ENCODE results near the gene FOXG1. TPM values are rescaled to one million over a fixed set of nuclear protein-coding genes. Genes with fewer than 3 reads are reported as not detected.
A peak's percentile ranks its signal among the peaks of the same experiment; 100 is the strongest.

The FOXG1 gene
- polyA plus RNA-seq, 1 donor (not counting 4 experiments of a cell fraction or from before 2014, with no cell fraction given), result not detected

DNA sequence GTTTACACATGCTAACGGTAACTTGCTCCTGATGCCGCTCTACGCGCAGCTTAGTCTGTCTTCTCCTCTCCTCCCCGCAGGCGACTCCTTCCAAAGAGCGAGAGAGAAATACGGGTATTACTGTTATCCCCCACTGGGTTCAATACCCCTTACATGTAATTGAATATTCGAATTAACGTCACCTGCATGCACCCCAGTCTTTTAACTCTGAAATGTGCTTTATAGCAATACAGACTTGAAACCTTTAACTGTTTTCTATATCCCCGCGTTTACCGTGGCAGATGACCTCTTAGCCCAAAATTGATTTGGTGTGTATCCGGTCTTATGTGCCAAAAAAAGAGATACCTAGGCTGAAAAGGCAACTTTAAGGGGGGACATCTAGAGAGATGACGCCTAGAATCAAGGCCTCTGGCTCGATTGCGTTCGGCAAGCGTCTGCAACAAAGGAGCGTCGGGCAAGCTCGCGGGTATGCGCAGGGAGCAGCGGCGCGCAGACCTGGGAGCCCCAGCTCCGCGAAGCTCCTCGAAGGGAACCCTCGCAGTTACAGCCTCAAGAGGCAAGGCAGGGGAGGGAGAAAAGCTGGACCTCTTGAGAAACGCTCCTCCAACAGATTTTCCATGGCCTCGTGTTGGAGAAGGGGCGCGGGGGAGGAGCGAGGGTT lies 6.8 kb upstream of the FOXG1 start:
- Histone ChIP-seq H3K9me1 (ENCODE audit: control insufficient read depth, extremely low read depth, insufficient read depth, low read length) (no peaks in the 10 kb centered on the region), H3K4me1 (ENCODE audit: control insufficient read depth, extremely low read depth, insufficient read depth, low read length) (peaks cover 7% of the 10 kb centered on the region), H4K20me1 (ENCODE audit: control insufficient read depth, extremely low read depth, insufficient read depth, low read length) (peaks cover 5% of the 10 kb centered on the region), H3K4me3 (ENCODE audit: control insufficient read depth in 2 of 3, extremely low read depth in 1 of 3, insufficient read depth in 2 of 3, low read depth in 1 of 3, low read length in 3 of 3) (no peak overlapping the region), H3K27ac (ENCODE audit: control insufficient read depth, insufficient read depth, low read length) (no peak overlapping the region), H3K9ac (ENCODE audit: control insufficient read depth, extremely low read depth, insufficient read depth, low read length) (no peak overlapping the region), H3K36me3 (ENCODE audit: control insufficient read depth in 2 of 2, extremely low read depth in 1 of 2, insufficient read depth in 2 of 2, low read length in 2 of 2) (no peaks in the 10 kb centered on the region), H3K4me2 (ENCODE audit: control insufficient read depth, extremely low read depth, insufficient read depth, low read depth, low read length) (no peak overlapping the region), H3K27me3 (ENCODE audit: control insufficient read depth, extremely low read depth, insufficient read depth, low read length) (peaks cover 92% of the 10 kb centered on the region), H3K79me2 (ENCODE audit: control insufficient read depth, insufficient read depth, low read length) (no peaks in the 10 kb centered on the region), H3K9me3 (ENCODE audit: control insufficient read depth, low read depth, low read length) (no peaks in the 10 kb centered on the region), H2AFZ (ENCODE audit: control insufficient read depth, low read length) (no peak overlapping the region)
- no peak for DNase-seq (ENCODE audit: low read depth, low spot score)
- peak; percentile 11 for TF ChIP-seq EZH2 (IDR thresholded peaks at IDR 0.05; ENCODE audit: low read length)
- TF ChIP-seq, protein P1, sequence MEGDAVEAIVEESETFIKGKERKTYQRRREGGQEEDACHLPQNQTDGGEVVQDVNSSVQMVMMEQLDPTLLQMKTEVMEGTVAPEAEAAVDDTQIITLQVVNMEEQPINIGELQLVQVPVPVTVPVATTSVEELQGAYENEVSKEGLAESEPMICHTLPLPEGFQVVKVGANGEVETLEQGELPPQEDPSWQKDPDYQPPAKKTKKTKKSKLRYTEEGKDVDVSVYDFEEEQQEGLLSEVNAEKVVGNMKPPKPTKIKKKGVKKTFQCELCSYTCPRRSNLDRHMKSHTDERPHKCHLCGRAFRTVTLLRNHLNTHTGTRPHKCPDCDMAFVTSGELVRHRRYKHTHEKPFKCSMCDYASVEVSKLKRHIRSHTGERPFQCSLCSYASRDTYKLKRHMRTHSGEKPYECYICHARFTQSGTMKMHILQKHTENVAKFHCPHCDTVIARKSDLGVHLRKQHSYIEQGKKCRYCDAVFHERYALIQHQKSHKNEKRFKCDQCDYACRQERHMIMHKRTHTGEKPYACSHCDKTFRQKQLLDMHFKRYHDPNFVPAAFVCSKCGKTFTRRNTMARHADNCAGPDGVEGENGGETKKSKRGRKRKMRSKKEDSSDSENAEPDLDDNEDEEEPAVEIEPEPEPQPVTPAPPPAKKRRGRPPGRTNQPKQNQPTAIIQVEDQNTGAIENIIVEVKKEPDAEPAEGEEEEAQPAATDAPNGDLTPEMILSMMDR (optimal IDR thresholded peaks at IDR 0.05 in 1 of 3, IDR thresholded peaks at IDR 0.05 in 1 of 3, conservative IDR thresholded peaks at IDR 0.05 in 1 of 3; ENCODE audit: extremely low read depth in 1 of 3, insufficient read depth in 2 of 3, low read length in 3 of 3), result no peak
- no peak for FAIRE-seq
- dilution Hi-C loops (cut with MboI; ENCODE audit: extremely low pct_ligation_motif_present, low sequenced_read_pairs), result loop anchor here (25.0 kb wide), 1 partner anchor 778 kb away; no protein-coding TSS in a partner anchor

DNA sequence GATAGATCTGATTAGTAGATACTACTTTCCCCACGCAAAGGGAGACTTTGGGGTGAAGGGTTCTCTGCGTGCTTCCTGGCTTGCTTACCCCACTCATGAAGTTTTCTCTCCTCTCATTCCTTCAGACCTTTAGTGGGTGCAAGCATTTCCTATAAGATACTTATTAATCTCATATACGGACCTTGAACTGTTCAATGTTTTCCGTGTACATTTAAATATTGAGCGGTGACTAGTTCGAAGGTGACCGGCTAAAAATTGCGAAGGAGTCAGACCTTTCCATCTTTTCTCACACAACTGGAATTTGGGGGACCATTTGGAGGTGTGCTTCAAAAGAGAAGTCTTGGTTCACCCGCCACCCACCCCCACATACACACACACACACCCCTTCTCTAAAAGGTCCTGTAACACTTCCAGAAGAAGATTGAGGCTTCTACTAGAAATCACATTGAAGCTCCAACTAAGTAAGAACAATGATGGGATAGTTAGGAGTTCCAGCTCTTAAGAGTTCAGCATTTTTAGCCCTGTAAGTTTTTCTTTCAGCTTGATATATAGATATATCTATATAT lies 6.1 kb upstream of the FOXG1 start:
- Histone ChIP-seq H3K4me2 (ENCODE audit: control insufficient read depth, extremely low read depth, insufficient read depth, low read depth, low read length) (no peak overlapping the region), H3K36me3 (ENCODE audit: control insufficient read depth in 2 of 2, extremely low read depth in 1 of 2, insufficient read depth in 2 of 2, low read length in 2 of 2) (no peaks in the 10 kb centered on the region), H3K27me3 (ENCODE audit: control insufficient read depth, extremely low read depth, insufficient read depth, low read length) (peaks cover 92% of the 10 kb centered on the region), H3K4me3 (ENCODE audit: control insufficient read depth in 2 of 3, extremely low read depth in 1 of 3, insufficient read depth in 2 of 3, low read depth in 1 of 3, low read length in 3 of 3) (no peak overlapping the region), H3K9me1 (ENCODE audit: control insufficient read depth, extremely low read depth, insufficient read depth, low read length) (no peaks in the 10 kb centered on the region), H3K27ac (ENCODE audit: control insufficient read depth, insufficient read depth, low read length) (no peak overlapping the region), H3K79me2 (ENCODE audit: control insufficient read depth, insufficient read depth, low read length) (no peaks in the 10 kb centered on the region), H2AFZ (ENCODE audit: control insufficient read depth, low read length) (no peak overlapping the region), H3K9ac (ENCODE audit: control insufficient read depth, extremely low read depth, insufficient read depth, low read length) (no peak overlapping the region), H3K4me1 (ENCODE audit: control insufficient read depth, extremely low read depth, insufficient read depth, low read length) (peaks cover 7% of the 10 kb centered on the region), H3K9me3 (ENCODE audit: control insufficient read depth, low read depth, low read length) (no peaks in the 10 kb centered on the region), H4K20me1 (ENCODE audit: control insufficient read depth, extremely low read depth, insufficient read depth, low read length) (peaks cover 10% of the 10 kb centered on the region)
- no peak for TF ChIP-seq EZH2 (IDR thresholded peaks at IDR 0.05; ENCODE audit: low read length)
- TF ChIP-seq, protein P1 (optimal IDR thresholded peaks at IDR 0.05 in 1 of 3, IDR thresholded peaks at IDR 0.05 in 1 of 3, conservative IDR thresholded peaks at IDR 0.05 in 1 of 3; ENCODE audit: extremely low read depth in 1 of 3, insufficient read depth in 2 of 3, low read length in 3 of 3), result no peak
- dilution Hi-C loops (cut with MboI; ENCODE audit: extremely low pct_ligation_motif_present, low sequenced_read_pairs), result loop anchor here (25.0 kb wide), 1 partner anchor 777 kb away; no protein-coding TSS in a partner anchor
- DNase-seq (ENCODE audit: low read depth, low spot score) (no peak), FAIRE-seq (no peak)
